IPS DF 4.7 (cell line): ENCODE data around the gene RSPH9.
"Not testable (repeated sequence)": the region's sequence is repeated elsewhere in the genome, so short reads cannot be mapped to it uniquely, and the experiment has no call there.

Source experiments
- DNase-seq: peaks from one replicate; pipeline ENCODE4 v3.0.0-alpha.2; 2013; ENCODE audit warnings: low spot score; ENCODE audit errors: extremely low read depth

RSPH9 gene

DNA sequence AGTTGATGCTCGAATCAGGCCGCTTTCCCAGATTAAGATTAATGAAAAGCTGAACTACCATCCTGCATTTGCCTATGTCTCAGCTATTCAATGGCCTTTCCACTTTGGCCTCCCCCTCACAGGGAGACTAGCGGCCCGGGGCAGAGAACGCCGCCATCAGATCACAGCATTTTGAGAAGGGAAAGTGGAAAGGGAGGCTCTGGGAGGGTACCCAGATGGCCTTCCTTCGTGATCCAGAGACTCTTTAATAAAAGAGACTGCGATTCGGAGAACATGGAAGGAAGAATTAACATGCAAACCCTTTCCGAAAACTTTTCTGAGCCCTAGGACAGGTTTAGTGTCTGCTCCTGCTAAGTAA lies 42.2 kb downstream of the RSPH9 start:
- no peak for DNase-seq

DNA sequence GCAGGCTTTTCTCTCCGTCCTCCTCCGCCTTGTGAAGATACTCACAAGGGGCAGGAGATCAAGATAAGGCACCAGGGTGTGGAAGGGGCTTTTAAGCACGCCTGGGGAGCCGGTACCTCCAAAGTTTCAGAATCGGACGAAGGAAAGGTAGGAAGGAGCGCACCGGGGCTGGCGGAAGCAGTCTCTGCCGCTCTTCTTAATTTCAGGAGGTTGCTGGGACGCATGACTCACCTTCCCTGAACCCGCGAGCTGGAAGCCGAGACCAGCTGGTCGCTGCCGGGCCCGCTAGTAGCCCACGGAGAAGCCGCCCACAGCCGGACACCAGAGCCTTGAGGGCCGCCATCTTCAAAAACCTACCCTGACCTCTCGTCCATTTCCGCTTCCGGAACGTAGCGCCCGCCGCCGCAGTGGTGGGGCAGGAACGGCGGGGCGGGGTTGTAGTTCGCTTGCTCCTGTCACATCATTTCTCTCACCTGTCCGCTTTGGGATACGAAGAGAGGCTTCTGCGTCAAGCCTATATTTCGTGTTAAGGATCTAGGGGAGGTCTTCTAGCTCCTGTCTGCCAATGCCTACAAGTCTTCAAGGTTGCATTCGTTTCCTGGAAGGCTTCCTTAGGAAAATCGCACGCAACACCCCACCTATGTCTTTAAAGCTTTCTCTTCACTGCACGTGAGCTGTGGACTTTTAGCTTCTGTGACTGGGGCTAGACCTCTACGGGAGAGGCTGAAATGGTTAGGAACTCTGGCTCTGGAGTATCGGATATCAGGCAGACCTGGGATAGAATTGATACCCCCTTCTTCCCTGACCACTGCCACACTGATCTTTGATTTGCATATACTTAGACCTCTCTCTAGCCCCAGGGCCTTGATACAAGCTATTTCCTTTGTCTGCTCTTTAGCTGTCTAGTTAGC lies 42.9 kb downstream of the RSPH9 start, which contains the start of gene MRPS18A:
Gene MRPS18A, minus strand, starts transcription at position 355 of the 911 bp plus-strand sequence. Its CDS starts 12 bp downstream, at position 343.
- no peak for DNase-seq

GRCh38 chr6:43689421-43689820 lies 44.6 kb downstream of the RSPH9 start:
- DNase-seq = no peak

DNA sequence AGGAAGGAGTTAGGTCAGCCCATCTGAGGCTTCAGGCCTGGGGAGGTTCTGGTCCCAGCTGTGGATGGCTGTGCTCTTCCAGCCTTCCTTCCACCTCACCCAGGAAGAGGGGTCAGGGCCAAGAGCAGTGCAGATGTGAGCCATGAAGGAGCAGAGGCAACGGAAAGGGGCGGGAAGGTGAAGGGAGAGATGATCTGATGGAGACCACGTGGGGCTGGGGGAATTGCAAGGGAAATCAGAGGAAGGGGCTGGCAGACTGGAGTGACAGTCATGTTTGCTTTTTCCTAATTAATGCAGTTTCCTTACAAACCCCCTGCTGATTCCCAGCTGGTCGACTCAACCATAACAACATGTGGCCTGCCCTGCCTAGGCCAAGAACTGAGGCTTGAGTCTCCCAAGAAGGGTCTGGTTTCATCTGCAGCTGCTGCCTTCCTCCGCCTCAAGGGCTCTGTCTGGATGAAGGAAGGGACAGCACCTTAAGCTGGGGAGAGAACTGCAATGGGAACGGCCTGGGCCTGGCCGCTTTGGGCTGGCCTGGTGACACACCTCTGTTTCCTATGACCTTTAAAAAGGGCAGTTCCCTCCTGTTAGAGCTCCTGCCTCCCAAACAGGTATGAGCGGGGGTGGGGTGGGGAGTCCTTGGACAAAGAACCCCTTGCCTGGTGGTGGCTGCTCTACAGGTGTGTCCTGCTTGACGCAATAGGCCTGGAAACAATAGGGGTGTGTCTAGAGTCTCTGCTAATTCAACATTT lies 50.6 kb downstream of the RSPH9 start:
- DNase-seq = no peak

GRCh38 chr6:43695967-43696291 lies 51.1 kb downstream of the RSPH9 start:
- no peak for DNase-seq

DNA sequence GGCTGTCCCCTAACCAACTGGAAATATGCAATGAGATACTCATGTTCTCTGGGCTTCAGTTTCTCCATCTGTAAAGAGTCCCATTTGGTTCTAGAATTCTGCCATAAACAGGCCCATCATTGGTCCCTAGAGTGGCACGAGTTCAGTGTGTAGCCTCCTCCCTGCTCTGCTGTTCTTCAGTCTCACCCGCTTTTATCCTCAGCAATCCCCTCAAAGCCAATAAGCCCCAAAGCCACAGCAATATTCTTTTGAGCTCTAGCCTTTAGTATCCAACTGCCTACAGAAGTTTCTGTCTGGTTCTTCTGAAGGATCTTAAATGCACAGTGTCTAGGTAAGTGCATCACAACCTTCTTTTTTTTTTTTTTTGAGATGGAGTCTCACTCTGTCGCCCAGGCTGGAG lies 52.6 kb downstream of the RSPH9 start:
- no peak for DNase-seq

DNA sequence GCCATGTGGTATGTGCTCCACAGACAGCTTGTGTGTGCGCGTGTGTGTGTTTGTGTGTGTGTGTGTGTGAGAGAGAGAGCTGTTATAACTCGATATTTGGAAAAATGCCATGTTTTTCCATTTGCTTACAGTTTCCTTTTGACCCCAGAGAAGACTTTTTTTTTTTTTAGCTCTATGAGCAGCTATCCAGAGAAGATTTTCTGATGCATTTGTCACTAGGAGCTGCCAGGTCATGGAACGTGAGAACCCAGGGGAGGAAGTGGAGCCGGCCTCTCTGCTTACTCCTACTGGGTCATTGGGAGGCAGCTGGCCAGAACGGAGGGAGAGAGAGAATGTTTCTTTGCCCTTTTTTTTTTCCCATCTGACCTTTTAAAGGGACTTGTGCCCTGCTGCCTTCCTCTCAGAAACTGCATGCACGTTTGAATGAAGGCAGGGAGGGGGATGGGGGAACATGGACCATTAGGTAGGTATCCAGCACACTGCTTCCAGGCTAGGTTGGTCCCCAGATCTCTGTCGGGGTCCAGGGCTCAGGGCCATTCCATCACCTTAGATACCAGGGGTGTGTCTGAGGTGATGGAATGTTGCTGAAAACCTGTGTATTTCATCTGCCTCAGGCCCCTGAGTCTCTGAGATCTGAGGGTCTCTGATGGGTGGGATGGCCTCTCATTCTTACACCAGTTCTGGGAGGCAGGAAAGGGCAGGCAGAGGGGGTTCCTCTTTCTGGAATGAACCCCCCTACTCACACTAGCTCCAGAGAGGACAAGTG lies 53.9 kb downstream of the RSPH9 start:
- DNase-seq = no peak

GRCh38 chr6:43699564-43700186 lies 54.8 kb downstream of the RSPH9 start:
- no peak for DNase-seq

GRCh38 chr6:43700939-43701560 lies 56.2 kb downstream of the RSPH9 start:
- not testable (repeated sequence) for DNase-seq

- DNase-seq = no peak
Measured at GRCh38 chr6:43702171-43702533, 57.3 kb downstream of the RSPH9 start.

DNA sequence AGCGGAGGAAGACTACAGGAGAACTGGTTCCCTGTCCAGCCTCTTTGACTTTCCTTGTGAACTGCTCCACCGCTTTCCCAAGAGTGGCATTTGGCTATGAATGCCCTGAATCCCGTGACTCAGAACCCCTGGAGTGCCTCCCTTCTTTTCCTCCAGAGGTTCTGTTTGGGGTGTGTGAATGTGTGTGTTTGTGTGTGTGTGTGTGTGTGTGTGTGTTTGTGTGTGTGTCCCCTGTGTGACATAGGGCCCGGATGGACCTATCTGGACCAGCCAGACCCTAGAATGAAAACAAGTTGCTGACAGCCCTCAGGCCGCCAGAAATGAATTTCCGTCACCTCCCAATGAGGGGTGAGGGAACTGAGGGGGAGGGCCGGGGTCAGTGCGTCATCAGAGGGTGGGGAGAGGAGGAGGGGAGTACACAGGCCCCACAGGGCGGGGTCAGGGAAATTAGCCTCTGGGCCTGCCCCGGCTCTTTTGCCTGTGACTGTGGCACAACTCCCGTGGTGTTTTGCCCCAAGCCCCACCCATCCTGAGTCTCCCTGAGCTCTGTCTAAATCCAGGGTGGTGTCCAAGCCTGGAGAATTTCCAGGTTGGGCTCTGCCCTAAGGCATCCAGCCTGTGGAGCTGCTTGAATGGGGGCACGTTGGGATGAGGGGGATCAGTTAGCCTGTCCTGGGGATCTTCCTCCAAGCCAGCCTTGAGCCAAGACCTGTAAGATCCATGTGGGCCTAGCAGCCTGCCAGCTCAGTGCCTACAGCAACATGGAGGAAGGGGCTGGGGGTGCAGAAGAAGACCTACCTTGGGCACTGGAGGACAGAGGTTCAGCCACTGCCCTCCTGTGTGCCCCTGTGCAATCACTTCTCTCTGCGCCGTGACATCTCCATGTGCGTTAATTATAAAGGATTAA lies 58.0 kb downstream of the RSPH9 start:
- peak; percentile 92 for DNase-seq

GRCh38 chr6:43703512-43704429 lies 58.9 kb downstream of the RSPH9 start:
- DNase-seq = no peak

DNA sequence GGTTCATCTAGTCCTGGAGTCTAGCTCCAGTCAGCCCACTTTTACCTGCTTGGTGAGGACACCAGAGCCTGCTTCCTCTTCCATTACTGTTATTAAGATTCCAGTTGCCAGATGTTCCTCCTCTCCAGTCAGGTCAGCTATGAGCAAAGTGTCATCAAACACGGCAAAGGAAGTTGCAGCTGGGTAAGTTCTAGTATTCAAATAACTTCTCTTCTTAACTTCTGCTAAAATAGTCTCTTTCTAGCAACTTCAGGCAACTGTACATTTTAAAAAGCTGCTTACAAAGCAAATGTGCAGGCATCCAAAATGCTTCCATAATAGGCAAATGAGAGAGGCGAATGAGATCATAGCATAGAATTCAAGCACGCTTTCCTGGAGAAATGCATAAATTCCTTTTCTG lies 61.2 kb downstream of the RSPH9 start:
- DNase-seq = no peak

GRCh38 chr6:43706788-43707187 lies 62.0 kb downstream of the RSPH9 start:
- no peak for DNase-seq

GRCh38 chr6:43707269-43707668 lies 62.4 kb downstream of the RSPH9 start:
- no peak for DNase-seq

- DNase-seq = no peak
Measured at GRCh38 chr6:43707767-43708166, 62.9 kb downstream of the RSPH9 start.

DNA sequence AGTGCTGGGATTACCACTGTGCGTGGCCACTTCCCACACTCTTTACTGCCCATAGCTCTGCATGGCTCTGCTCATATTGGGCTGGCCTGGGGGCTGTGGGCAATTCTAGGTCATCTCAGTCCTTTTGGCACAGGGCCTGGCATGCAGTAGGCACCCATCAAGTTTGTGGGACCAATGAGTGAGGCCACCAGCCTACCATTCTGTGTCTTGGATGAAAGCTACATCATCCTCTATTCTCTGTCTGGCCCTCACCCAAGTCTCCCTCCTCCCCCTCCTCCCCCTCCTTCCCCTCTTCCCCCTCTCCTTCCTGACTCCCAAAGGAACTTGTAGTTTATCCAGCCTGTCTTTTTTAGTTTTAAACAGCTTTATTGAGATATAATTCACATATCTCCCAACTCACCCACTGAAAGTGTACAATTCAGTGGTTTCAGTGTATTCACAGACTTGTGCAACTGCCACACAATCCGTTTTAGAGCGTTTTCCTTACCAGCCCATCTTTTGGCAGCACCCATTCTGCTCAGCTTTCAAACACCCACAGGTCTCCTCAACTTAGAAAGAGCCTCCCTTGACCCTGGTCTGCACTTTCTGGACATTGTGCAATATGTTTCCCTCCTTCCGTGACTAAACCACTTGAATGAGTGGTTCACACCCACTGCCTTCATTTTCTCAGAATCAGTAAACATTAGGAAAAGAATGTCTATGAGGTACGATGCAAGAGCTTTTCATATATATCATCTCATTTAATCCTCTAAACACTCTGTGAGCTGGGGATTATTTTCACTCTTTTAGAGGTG lies 64.2 kb downstream of the RSPH9 start:
- DNase-seq = no peak

DNA sequence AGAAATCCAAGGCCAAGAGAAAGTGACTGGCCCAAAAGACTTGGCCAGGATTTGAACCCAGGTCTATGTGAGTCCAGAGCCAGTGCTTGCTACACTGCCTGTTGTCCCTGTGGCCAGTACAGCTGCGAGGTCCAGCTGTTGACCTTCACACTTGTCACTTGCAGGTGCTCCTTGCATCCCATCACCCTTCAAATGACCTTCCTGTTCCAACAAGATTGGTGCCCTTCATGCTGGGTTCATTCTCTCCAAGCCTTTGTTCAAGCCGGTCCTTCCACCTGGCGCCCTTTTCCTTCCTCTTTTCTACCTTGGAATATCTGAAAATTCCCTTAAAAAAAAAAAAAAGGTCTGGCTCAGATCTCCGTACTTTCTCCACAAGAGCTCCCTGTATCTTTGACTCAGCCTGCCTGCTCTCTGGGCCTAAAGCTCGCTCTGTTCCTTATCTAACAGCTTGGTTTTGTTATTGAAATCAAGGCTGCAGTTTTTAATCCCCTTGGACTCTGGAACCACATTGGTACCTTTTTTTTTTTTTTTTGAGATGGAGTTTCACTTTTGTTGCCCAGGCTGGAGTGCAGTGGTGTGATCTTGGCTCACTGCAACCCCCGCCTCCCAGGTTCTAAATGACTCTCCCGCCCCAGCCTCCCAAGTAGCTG lies 64.9 kb downstream of the RSPH9 start:
- DNase-seq = no peak
